Measurements from ENCODE around the gene KIFC3.

DNA sequence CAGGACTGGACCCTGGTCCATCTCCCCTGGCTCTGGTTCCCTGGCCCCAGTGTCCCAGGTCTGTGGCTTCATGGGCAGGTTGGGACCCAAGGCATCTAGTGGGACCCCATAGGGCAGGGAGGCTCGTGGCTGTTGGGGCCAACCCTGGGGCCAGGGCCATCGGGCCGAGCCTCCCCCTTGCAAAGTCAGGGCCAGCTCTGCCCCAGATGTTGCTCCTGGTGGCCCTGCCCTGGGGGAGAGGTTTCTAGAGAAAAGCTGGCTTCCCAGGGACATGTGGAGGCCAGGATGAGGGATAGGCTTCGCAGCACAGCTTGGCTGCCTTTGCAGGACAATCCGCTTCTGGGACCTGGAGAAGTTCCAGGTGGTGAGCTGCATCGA, 50.1 kb downstream of the KIFC3 start:
- no peak for TF ChIP-seq CTCF (IDR thresholded peaks at IDR 0.05)
- no peak for TF ChIP-seq POLR2A (IDR thresholded peaks at IDR 0.05)
